Mesendoderm (in vitro differentiated cells): ENCODE results near the gene RAB39B.
"Not testable (repeated sequence)": the region's sequence is repeated elsewhere in the genome, so short reads cannot be mapped to it uniquely, and the experiment has no call there.

Source experiments
- DNase-seq: peaks from one replicate; pipeline ENCODE4 v3.0.0; 2013
- H2AK5ac ChIP-seq: 2 replicates; pipeline ENCODE4 v1.6.1; 2013; ENCODE audit warnings: low read length, inconsistent platforms
- H2BK120ac ChIP-seq: 2 replicates; pipeline ENCODE4 v1.6.1; 2013; ENCODE audit warnings: low read depth, mild to moderate bottlenecking, low read length, moderate library complexity, mixed read lengths
- H2BK15ac ChIP-seq: replicated peaks from 2 replicates; pipeline ENCODE4 v1.6.1; 2013; ENCODE audit warnings: low read depth, mild to moderate bottlenecking, moderate library complexity
- H2BK5ac ChIP-seq: 2 replicates; pipeline ENCODE4 v1.6.1; 2013; ENCODE audit warnings: low read length, inconsistent platforms
- H3K18ac ChIP-seq: 2 replicates; pipeline ENCODE4 v1.6.1; 2013; ENCODE audit warnings: mild to moderate bottlenecking, low read length, mixed read lengths
- H3K23ac ChIP-seq: one replicate; pipeline ENCODE4 v1.6.1; 2013; ENCODE audit warnings: low read length
- H3K27ac ChIP-seq: 2 replicates; pipeline ENCODE4 v1.5.1; 2013; ENCODE audit warnings: low read depth, mild to moderate bottlenecking, inconsistent platforms, low read length, moderate library complexity
- H3K27me3 ChIP-seq: 2 replicates; pipeline ENCODE4 v1.6.1; 2013; ENCODE audit warnings: low read length, control low read depth, mild to moderate bottlenecking, inconsistent platforms; ENCODE audit not compliant: insufficient read depth, poor library complexity
- H3K36me3 ChIP-seq: 2 replicates; pipeline ENCODE4 v1.6.1; 2013; ENCODE audit warnings: low read length, inconsistent platforms; ENCODE audit not compliant: control insufficient read depth, insufficient read depth
- H3K4ac ChIP-seq: one replicate; pipeline ENCODE4 v1.6.1; 2013; ENCODE audit warnings: low read depth, mild to moderate bottlenecking, low read length, moderate library complexity
- H3K4me1 ChIP-seq: 2 replicates; pipeline ENCODE4 v1.6.1; 2013; ENCODE audit warnings: low read depth, low read length, inconsistent platforms; ENCODE audit not compliant: control insufficient read depth
- H3K4me2 ChIP-seq: 2 replicates; pipeline ENCODE4 v1.6.1; 2013; ENCODE audit warnings: low read length
- H3K4me3 ChIP-seq: 2 replicates; pipeline ENCODE4 v1.5.1; 2013; ENCODE audit warnings: mild to moderate bottlenecking, low read length
- H3K56ac ChIP-seq: one replicate; pipeline ENCODE4 v1.6.1; 2013; ENCODE audit warnings: low read length
- H3K79me1 ChIP-seq: 2 replicates; pipeline ENCODE4 v1.6.1; 2013; ENCODE audit warnings: low read length, inconsistent platforms
- H3K79me2 ChIP-seq: 2 replicates; pipeline ENCODE4 v1.6.1; 2013; ENCODE audit warnings: mild to moderate bottlenecking, low read length; ENCODE audit not compliant: control insufficient read depth, insufficient read depth
- H3K9ac ChIP-seq: 2 replicates; pipeline ENCODE4 v1.6.1; 2013; ENCODE audit warnings: low read length, inconsistent platforms
- H4K5ac ChIP-seq: one replicate; pipeline ENCODE4 v1.6.1; 2013; ENCODE audit warnings: low read length
- H4K8ac ChIP-seq: one replicate; pipeline ENCODE4 v1.6.1; 2013; ENCODE audit warnings: low read depth, mild to moderate bottlenecking, control low read depth, low read length, moderate library complexity
- WGBS: extraction: QIAGEN DNeasy Blood & Tissue Kit; methylation state at CpG from one replicate; pipeline ENCODE4 v1.1.7; 2013; ENCODE audit warnings: low lambda C conversion rate, missing lambda C conversion rate; ENCODE audit not compliant: insufficient coverage; ENCODE audit errors: extremely low coverage; 5-methylcytosine and 5-hydroxymethylcytosine counted together

The RAB39B gene

DNA sequence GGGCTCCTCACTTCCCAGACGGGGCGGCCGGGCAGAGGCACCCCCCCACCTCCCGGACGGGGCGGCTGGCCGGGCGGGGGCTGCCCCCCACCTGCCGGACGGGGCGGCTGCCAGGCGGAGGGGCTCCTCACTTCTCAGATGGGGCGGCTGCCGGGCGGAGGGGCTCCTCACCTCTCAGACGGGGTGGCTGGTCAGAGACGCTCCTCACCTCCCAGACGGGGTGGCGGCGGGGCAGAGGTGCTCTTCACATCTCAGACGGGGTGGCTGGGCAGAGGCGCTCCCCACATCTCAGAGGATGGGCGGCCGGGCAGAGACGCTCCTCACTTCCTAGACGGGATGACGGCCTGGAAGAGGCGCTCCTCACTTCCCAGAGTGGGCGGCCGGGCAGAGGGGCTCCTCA, 40.5 kb downstream of the RAB39B start:
- H3K27ac ChIP-seq, H3K4me1 ChIP-seq, H2BK120ac ChIP-seq, H3K27me3 ChIP-seq, H3K79me1 ChIP-seq, H3K56ac ChIP-seq, H4K8ac ChIP-seq, H2BK5ac ChIP-seq, H2AK5ac ChIP-seq, H3K9ac ChIP-seq, H2BK15ac ChIP-seq, DNase-seq, H3K4ac ChIP-seq, H4K5ac ChIP-seq, H3K4me2 ChIP-seq, H3K36me3 ChIP-seq, H3K4me3 ChIP-seq, H3K18ac ChIP-seq, H3K79me2 ChIP-seq, H3K23ac ChIP-seq: not testable (repeated sequence)
- WGBS, result no CpG with 5 or more reads among the region's 30 CpGs

DNA sequence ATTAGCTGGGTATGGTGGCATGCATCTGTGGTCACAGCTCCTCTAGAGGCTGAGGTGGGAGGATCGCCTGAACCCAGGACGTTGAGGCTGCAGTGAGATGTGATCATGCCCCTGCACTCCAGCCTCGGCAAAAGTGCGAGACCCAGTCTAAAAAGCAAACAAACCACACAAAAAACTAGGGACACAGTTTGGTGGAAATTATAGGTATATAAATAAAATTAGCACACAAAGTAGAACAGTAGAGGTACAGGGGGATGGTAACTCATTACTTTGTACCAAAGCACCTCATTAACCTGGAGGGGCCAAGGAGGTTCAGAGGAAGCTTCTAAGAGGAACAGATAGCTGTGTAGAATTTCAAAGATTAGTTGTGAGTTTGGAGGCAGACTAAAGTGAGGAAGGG, 42.9 kb downstream of the RAB39B start:
- Histone ChIP-seq H2BK15ac (no peak overlapping the region), H3K18ac (no peak overlapping the region), H3K4me1 (no peaks in the 10 kb centered on the region), H4K8ac (no peak overlapping the region), H3K9ac (no peak overlapping the region), H3K4me2 (no peak overlapping the region), H3K4me3 (no peak overlapping the region), H2BK120ac (no peak overlapping the region), H3K4ac (no peak overlapping the region), H3K27ac (no peak overlapping the region), H3K56ac (no peak overlapping the region), H3K23ac (no peak overlapping the region), H4K5ac (no peak overlapping the region), H2AK5ac (no peak overlapping the region), H3K79me1 (no peaks in the 10 kb centered on the region), H3K79me2 (peaks cover 17% of the 10 kb centered on the region), H3K36me3 (no peaks in the 10 kb centered on the region), H2BK5ac (no peak overlapping the region), H3K27me3 (no peaks in the 10 kb centered on the region)
- DNase-seq, result no peak
- WGBS, result no CpG with 5 or more reads among the region's 4 CpGs

DNA sequence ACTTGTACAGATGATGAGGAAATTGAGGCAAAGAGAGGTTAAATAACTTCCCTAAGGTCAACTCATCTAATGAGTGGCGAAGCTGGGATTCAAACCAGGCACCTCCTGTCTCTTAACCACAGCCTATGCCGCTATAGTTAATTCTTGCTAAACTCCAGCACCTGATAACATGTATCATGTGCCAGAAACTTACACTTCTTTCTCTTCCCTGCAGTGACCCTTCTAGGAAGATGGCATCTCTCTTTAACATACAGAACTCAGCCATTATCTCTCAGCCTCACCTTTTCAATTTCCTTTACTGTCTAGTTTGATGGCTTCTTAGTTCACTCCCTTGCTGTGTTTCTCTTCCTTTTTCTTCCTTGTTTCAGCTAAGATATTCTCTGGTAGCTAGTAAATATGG, 45.5 kb downstream of the RAB39B start:
- Histone ChIP-seq H3K27ac (no peak overlapping the region), H3K4me1 (no peaks in the 10 kb centered on the region), H3K27me3 (no peaks in the 10 kb centered on the region), H3K9ac (no peak overlapping the region), H2BK120ac (no peak overlapping the region), H3K79me2 (peaks cover 17% of the 10 kb centered on the region), H2AK5ac (no peak overlapping the region), H2BK5ac (no peak overlapping the region), H4K5ac (no peak overlapping the region), H3K79me1 (no peaks in the 10 kb centered on the region), H3K4ac (no peak overlapping the region), H3K4me3 (no peak overlapping the region), H3K18ac (no peak overlapping the region), H3K56ac (no peak overlapping the region), H4K8ac (no peak overlapping the region), H3K36me3 (no peaks in the 10 kb centered on the region), H2BK15ac (no peak overlapping the region), H3K4me2 (no peak overlapping the region), H3K23ac (no peak overlapping the region)
- DNase-seq, result no peak
- no CpG with 5 or more reads among the region's 2 CpGs for WGBS

DNA sequence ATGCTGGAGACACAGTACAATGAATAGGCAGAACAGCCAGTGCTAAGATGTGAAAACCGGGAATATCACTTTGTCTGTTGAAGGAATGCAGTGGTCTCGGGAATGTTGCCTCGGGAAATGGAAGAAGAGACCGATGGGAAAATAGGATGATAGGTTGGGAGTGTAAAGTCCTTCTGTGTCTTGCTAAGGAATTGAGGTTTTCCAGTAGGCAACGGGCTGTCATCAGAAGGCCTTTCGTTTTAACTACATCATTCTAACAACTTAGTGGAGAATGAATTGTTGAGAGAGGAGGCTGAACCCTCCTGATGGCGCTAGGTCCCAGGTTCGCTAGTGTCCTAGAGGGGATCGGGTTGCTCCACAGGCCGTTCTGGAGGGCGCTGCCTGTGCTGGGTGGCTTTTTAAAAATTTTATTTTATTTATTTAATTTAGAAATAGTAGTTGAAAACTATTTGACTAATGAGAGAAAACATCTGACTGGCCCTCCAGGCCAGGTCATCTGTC, 47.3 kb downstream of the RAB39B start:
- no peak overlapping the region for H3K27ac ChIP-seq

GRCh38 chrX:155216179-155216939, 47.9 kb downstream of the RAB39B start, which contains the start of gene VBP1:
TSS of gene VBP1 (plus strand) at chrX:155216460. CDS start at chrX:155216483, 23 bp downstream.
- H3K4me3 ChIP-seq, result peak within 1 kb of the TSS; percentile 85
- H3K4ac ChIP-seq, result peak within 1 kb of the TSS; percentile 70
- peak within 1 kb of the TSS; percentile 83 for H3K27ac ChIP-seq
- H3K4me2 ChIP-seq, result peak within 1 kb of the TSS; percentile 10
- DNase-seq, result peak; percentile 99
- no peak within 1 kb of the TSS for H2BK15ac ChIP-seq
- H3K27me3 ChIP-seq, result no peaks in the 10 kb centered on the region
- no peak within 1 kb of the TSS for H2BK5ac ChIP-seq
- H3K18ac ChIP-seq, result peak within 1 kb of the TSS; percentile 98
- H3K79me1 ChIP-seq, result no peaks in the 10 kb centered on the region
- peaks cover 17% of the 10 kb centered on the region for H3K79me2 ChIP-seq
- H3K36me3 ChIP-seq, result no peaks in the 10 kb centered on the region
- no peaks in the 10 kb centered on the region for H3K4me1 ChIP-seq
- H2BK120ac ChIP-seq, result no peak within 1 kb of the TSS
- WGBS, result no CpG with 5 or more reads among the region's 53 CpGs
- H4K8ac ChIP-seq, result no peak within 1 kb of the TSS
- H3K56ac ChIP-seq, result peak within 1 kb of the TSS; percentile 95
- peak within 1 kb of the TSS; percentile 88 for H3K9ac ChIP-seq
- no peak within 1 kb of the TSS for H3K23ac ChIP-seq
- no peak within 1 kb of the TSS for H2AK5ac ChIP-seq
- H4K5ac ChIP-seq, result no peak within 1 kb of the TSS

More for the DNA sequence above, 47.3 kb downstream of the RAB39B start:
- peak overlapping the region; percentile 55 for H3K9ac ChIP-seq
- H3K4me3 ChIP-seq, result peak overlapping the region; percentile 38
- H2BK120ac ChIP-seq, result no peak overlapping the region
- no peak for DNase-seq
- no peak overlapping the region for H3K4ac ChIP-seq
- no peak overlapping the region for H4K8ac ChIP-seq
- no peak overlapping the region for H2BK5ac ChIP-seq
- H3K27me3 ChIP-seq, result no peaks in the 10 kb centered on the region
- H3K4me2 ChIP-seq, result peak overlapping the region; percentile 2
- no CpG with 5 or more reads among the region's 11 CpGs for WGBS
- no peaks in the 10 kb centered on the region for H3K79me1 ChIP-seq
- no peak overlapping the region for H4K5ac ChIP-seq
- no peaks in the 10 kb centered on the region for H3K4me1 ChIP-seq
- H3K79me2 ChIP-seq, result peaks cover 17% of the 10 kb centered on the region
- no peak overlapping the region for H2BK15ac ChIP-seq
- H3K18ac ChIP-seq, result peak overlapping the region; percentile 98
- no peak overlapping the region for H3K23ac ChIP-seq
- no peak overlapping the region for H2AK5ac ChIP-seq
- no peaks in the 10 kb centered on the region for H3K36me3 ChIP-seq
- peak overlapping the region; percentile 75 for H3K56ac ChIP-seq
